ENCODE results near the gene RHOH.

DNA sequence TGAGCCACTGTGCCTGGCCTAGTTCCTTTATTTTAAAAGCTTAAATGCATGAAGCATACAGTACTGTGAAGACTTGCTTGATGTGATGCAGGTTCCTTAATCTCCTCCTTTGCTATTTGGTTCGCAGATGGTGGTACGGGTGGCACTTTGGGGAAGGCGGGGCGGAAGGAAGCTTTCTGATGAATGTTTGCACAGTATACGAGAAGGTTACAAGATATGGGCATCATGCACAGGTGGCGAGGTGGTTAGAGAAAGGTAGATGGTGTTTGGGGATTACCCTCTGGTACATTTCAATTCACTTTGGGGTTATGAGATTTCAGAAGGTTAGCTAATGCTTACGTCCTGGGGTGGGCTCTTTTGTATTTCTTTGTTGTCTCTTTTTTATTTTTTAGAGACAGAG is 17.2 kb downstream of the RHOH start:
- TF ChIP-seq, protein P1, sequence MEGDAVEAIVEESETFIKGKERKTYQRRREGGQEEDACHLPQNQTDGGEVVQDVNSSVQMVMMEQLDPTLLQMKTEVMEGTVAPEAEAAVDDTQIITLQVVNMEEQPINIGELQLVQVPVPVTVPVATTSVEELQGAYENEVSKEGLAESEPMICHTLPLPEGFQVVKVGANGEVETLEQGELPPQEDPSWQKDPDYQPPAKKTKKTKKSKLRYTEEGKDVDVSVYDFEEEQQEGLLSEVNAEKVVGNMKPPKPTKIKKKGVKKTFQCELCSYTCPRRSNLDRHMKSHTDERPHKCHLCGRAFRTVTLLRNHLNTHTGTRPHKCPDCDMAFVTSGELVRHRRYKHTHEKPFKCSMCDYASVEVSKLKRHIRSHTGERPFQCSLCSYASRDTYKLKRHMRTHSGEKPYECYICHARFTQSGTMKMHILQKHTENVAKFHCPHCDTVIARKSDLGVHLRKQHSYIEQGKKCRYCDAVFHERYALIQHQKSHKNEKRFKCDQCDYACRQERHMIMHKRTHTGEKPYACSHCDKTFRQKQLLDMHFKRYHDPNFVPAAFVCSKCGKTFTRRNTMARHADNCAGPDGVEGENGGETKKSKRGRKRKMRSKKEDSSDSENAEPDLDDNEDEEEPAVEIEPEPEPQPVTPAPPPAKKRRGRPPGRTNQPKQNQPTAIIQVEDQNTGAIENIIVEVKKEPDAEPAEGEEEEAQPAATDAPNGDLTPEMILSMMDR (conservative IDR thresholded peaks at IDR 0.05; ENCODE audit: low read length), result no peak
- TF ChIP-seq EZH2phosphoT487 (IDR thresholded peaks at IDR 0.05; ENCODE audit: borderline replicate concordance, low read depth, low read length), result no peak

Data from OCI-LY7 (cell line).